SW480 (cell line): ENCODE data around the gene TUFM.
"Not testable (repeated sequence)": the region's sequence is repeated elsewhere in the genome, so short reads cannot be mapped to it uniquely, and the experiment has no call there.

Experiments used
- DNase-seq: peaks from one replicate; pipeline ENCODE4 v3.0.0-alpha.2; 2016; ENCODE audit warnings: low spot score

Gene TUFM

GRCh38 chr16:28838558-28838918, 7.6 kb downstream of the TUFM start:
- no peak for DNase-seq

GRCh38 chr16:28837672-28838557, 8.2 kb downstream of the TUFM start:
- DNase-seq = no peak

DNA sequence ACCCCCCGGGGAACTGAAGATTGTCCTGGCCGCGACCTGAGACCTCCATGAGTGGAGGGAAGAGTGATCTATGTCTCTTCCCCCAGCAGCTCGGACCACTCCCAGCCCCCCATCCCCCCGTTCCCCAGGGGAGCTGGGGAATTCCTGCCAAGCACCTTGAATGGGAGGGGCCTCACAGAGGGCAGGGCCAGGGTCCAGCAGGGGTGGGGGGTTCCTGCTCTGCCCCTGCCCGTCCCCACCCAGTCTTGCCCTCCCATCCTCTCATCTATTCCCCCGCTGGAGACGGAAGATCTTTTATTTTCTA, 9.4 kb downstream of the TUFM start:
- no peak for DNase-seq

DNA sequence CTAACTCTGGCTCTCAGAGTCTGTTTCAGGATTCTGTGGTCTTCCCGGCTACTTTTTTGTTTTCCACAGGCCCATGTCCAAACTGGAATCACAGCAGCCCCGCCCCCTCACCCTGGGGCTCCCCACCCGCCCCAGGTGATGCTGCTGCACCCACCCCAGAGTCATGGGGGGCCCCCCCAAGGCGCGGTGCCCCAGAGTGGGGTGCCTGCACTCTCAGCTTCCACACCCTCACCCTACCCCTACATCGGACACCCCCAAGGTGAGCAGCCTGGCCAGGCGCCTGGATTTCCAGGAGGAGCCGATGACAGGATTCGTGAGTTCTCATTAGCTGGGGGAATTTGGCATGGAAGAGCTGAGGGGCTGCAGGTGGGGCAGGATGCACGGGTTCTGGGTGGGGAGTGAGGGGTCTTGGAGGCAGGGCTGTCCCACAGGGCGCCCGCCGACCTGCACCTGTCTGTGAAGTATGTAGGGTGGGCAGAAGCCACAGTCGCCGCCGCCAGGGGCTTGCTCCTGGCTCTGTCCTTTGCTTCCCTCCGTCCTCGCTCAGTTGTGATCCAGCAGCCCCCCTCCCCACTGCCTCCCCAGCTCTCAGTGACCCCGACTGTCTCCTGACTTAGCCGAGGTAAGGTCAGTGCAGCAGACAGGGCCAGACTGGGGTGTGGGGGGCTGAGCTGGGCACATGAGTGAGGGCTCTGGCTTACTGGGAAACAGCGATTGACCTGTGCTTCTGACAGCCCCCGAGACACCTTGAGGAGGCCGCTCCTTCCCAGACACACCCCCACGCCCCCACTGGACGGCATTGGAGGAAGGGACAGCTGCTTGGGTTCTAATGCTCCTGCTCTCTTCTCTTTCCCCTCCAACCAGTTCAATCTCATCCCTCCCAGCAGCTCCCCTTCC, 10.0 kb downstream of the TUFM start:
- DNase-seq = no peak

DNA sequence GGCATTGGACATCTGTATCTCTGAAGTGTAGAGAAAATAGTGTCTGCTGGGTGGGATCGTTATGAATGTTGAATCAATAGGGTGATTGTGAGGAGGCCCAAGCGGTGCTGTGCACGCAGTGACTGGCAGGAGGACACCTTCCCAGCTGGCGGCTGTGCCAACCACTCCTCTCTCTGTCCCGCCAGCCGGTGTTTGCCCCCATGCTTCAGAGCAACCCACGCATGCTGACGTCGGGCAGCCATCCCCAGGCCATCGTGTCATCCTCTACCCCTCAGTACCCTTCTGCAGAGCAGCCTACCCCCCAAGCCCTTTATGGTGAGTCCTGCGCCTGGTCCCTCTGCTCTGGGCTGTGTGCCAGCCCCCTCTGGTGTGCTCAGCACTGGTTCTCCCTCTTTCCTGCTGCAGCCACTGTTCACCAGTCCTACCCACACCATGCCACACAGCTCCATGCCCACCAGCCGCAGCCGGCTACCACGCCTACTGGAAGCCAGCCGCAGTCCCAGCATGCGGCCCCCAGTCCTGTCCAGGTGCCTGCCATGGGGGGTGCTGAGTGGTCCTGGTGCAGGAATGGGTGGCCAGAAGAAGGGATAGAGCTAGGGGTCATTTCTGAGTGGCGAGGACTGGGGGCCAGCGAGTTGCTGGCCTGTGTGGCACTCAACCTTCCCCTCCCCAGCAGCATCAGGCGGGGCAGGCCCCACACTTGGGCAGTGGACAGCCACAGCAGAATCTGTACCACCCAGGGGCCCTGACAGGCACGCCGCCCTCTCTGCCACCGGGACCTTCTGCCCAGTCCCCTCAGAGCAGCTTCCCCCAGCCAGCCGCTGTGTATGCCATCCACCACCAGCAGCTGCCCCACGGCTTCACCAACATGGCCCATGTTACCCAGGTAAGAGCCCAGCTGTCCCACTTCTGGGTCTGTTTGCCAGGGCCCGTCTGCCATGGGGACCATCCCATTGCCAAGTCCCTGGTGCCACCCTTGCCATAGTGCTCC, 11.0 kb downstream of the TUFM start:
- no peak for DNase-seq

GRCh38 chr16:28834349-28834748, 11.8 kb downstream of the TUFM start:
- DNase-seq = no peak

DNA sequence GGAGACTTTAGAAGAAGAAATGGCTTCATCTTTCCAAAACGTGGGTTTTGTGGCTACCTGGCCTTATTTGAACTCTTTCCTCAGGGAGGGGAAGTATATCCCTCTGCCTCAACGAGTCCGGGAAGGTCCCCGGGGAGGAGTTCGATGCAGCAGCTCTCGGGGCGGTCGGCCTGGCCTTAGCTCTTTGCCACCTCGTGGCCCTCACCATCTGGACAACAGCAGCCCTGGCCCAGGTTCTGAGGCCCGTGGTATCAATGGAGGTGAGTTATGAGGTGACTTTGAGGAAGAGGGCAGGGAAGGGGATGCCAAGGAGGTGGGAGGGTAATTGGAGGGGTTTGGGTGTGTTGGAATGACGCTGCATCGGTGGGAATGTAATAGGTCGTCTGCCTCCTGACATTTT, 15.6 kb downstream of the TUFM start:
- no peak for DNase-seq

GRCh38 chr16:28829747-28830146, 16.4 kb downstream of the TUFM start:
- no peak for DNase-seq

DNA sequence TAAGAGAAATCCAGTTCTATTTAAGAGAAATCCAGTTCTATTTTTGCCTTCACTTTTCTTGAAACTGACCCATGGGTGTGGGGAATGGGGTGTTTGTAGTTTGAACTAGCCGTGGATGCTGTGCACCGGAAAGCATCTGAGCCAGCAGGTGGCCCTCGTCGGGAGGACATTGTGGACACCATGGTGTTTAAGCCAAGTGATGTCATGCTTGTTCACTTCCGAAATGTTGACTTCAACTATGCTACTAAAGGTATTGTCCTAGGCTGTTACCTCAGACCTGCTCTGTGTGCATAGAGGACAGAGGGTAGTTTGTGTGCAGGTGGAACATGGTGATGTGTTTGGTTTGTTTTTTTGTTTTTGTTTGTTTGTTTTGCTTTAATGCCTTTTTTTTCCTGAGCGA, 20.0 kb downstream of the TUFM start:
- DNase-seq = no peak

- no peak for DNase-seq
These were observed 21.5 kb downstream of the TUFM start for GRCh38 chr16:28824717-28824973.

DNA sequence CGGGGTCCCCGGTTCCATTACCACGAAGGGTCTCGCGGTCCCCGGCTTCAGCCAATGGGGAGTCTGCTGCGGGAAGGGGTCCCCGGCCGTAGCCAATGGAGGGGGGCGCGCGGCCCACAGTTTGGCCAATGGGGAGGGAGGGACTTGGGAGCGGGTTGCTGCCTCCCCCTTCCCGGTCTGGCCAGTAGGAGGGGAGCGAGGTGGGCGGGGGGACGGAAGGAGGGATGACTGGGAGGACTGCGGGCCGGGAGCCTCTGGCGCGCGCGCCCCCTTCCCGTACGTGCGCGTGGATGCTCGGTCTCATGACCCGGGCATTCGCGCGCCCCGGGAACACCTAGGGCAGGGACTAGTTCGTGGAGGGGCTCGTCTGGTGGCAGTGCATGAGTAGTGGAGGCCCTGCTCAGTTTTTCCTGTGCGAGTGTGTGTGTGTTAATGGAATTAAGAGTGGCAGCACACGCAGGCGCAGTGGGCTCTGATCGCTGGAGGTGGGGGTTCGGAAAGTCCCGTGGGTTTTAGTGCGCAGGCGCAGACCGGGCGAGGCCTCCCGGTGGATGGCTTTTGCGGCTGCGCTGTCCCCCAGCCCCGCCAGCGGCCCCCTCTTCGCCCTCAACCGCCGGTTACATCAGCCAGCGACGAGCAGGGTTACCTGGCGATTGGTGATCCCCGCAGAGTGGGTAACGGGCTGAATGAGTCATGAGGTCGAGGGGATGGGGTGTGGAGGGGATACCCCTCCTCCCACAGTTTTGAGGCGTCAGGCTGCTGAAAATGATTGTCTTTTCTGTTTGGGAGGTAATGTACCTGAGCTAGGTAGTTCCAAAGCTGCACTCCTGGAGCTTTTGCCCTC, 22.1 kb downstream of the TUFM start:
- peak; percentile 94 for DNase-seq

GRCh38 chr16:28823291-28823872, 22.8 kb downstream of the TUFM start:
- DNase-seq = no peak

- peak; percentile 90 for DNase-seq
These were observed 23.4 kb downstream of the TUFM start, which contains the start of gene ATXN2L for GRCh38 chr16:28822520-28823290. Gene ATXN2L, plus strand, starts transcription at chr16:28822999. Its CDS starts 261 bp downstream, at chr16:28823260.

GRCh38 chr16:28821874-28822519, 24.2 kb downstream of the TUFM start:
- DNase-seq = no peak

DNA sequence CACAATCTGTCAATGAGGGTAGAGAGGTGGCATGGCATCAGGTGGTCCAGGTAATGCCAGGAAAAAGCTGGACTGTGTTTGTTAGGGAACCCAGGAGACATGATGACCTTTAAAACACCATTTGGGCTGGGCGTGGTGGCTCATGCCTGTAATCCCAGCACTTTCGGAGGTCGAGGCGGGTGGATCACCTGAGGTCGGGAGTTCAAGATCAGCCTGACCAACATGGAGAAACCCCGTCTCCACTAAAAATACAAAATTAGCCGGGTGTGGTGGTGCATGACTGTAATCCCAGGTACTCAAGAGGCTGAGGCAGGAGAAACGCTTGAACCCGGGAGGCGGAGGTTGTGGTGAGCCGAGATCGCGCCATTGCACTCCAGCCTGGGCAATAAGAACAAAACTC, 25.6 kb downstream of the TUFM start:
- not testable (repeated sequence) for DNase-seq

- DNase-seq = no peak
These were observed 26.1 kb downstream of the TUFM start for GRCh38 chr16:28820016-28820415.

GRCh38 chr16:28807445-28808120, 38.6 kb downstream of the TUFM start:
- DNase-seq = not testable (repeated sequence)

- not testable (repeated sequence) for DNase-seq
These were observed 43.7 kb downstream of the TUFM start for GRCh38 chr16:28802235-28803019.
